Activated T-cell treated with anti-CD3 and anti-CD28 coated beads for 48 hours (primary cell): ENCODE measurements around the gene MALRD1.

Experiments
- DNase-seq: peaks from one replicate; pipeline ENCODE4 v3.0.0-alpha.2; 2020; ENCODE audit warnings: low read depth

MALRD1 gene

GRCh38 chr10:19653931-19654330 is 605.3 kb downstream of the MALRD1 start:
- no peak for DNase-seq

- no peak for DNase-seq
Measured at GRCh38 chr10:19654576-19654975, 606.0 kb downstream of the MALRD1 start.

GRCh38 chr10:19656420-19657042 is 607.9 kb downstream of the MALRD1 start:
- DNase-seq: no peak

GRCh38 chr10:19658131-19658530 is 609.5 kb downstream of the MALRD1 start:
- no peak for DNase-seq

GRCh38 chr10:19658622-19659233 is 610.1 kb downstream of the MALRD1 start:
- no peak for DNase-seq

GRCh38 chr10:19659920-19660655 is 611.5 kb downstream of the MALRD1 start:
- no peak for DNase-seq

- no peak for DNase-seq
Measured at GRCh38 chr10:19663344-19663743, 614.7 kb downstream of the MALRD1 start.

GRCh38 chr10:19668116-19668515 is 619.5 kb downstream of the MALRD1 start:
- DNase-seq: no peak

- no peak for DNase-seq
Measured at GRCh38 chr10:19676063-19676462, 627.5 kb downstream of the MALRD1 start.

- DNase-seq: no peak
Measured at GRCh38 chr10:19683356-19683755, 634.8 kb downstream of the MALRD1 start.

- DNase-seq: no peak
Measured at GRCh38 chr10:19683960-19684359, 635.4 kb downstream of the MALRD1 start.

GRCh38 chr10:19688344-19688743 is 639.7 kb downstream of the MALRD1 start:
- DNase-seq: no peak

GRCh38 chr10:19689231-19689630 is 640.6 kb downstream of the MALRD1 start:
- DNase-seq: no peak

- no peak for DNase-seq
Measured at GRCh38 chr10:19699299-19699698, 650.7 kb downstream of the MALRD1 start.

GRCh38 chr10:19701427-19702052 is 652.9 kb downstream of the MALRD1 start:
- DNase-seq: no peak

GRCh38 chr10:19702215-19702614 is 653.6 kb downstream of the MALRD1 start:
- DNase-seq: no peak

- DNase-seq: no peak
Measured at GRCh38 chr10:19704544-19704943, 655.9 kb downstream of the MALRD1 start.

- no peak for DNase-seq
Measured at GRCh38 chr10:19705250-19705649, 656.6 kb downstream of the MALRD1 start.

GRCh38 chr10:19706904-19707303 is 658.3 kb downstream of the MALRD1 start:
- no peak for DNase-seq

GRCh38 chr10:19707376-19707775 is 658.8 kb downstream of the MALRD1 start:
- no peak for DNase-seq

GRCh38 chr10:19708031-19708430 is 659.4 kb downstream of the MALRD1 start:
- DNase-seq: no peak

GRCh38 chr10:19710600-19710999 is 662.0 kb downstream of the MALRD1 start:
- DNase-seq: no peak

- no peak for DNase-seq
Measured at GRCh38 chr10:19713159-19713558, 664.6 kb downstream of the MALRD1 start.
